ENCODE data around the gene NCBP3. TPM values are rescaled to one million over a fixed set of nuclear protein-coding genes. Genes with fewer than 3 reads are reported as not detected.

Gene NCBP3
- total RNA-seq, 2 donors from 2014 or later, result 23.4 to 34.2 TPM

DNA sequence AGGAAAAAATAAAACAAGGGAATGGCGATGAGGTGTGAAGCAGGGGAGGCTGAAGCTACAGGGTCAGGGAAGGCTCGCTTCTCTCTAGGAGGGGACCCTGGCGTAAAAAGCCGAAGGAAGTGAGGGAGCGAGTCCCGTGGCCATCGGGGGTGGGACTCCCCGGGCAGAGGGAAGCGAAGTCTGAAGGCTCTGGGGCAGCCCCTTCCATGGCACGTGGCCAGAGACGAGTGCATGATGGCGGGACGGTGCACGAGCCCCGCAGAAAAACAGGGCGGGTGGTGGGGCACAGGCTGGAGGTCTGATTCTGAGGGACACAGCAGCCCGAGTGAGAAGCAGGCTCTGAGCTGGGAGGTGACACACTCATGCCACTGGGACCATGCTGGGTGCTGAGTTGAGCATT lies 21.1 kb upstream of the NCBP3 start:
- 80 to 83% methylated on average over 17 of the region's 17 CpGs for WGBS, 2 donors
- intact Hi-C loops (cut with DNase I), result no loop called here
- no peak overlapping the region for H3K4me3 ChIP-seq

DNA sequence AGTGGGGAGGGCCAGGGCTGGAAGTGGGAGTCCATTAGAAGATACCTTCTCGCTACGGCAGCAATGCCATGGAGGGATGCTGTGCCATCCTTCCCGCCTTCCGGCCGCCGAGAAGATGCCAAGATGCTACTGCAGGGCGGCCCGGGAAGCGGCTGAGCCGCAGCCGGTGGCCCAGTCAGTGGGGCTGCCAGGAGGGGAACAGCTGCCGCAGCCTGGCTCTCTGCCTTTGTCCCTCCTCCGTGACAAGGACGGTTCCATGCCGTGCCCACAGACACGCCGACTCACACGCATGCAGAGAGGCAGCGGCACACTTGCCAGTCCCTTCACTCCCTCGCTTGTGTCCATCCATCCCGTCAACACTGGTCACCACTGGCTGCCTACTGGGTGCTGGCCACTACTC lies 20.2 kb upstream of the NCBP3 start:
- Histone ChIP-seq H3K4me1 (no peaks in the 10 kb centered on the region), H3K4me3 (no peak overlapping the region), H3K9me3 (no peaks in the 10 kb centered on the region), H3K27ac (no peak overlapping the region), H3K36me3 (replicated peaks in 1 of 2; ENCODE audit: insufficient read depth in 1 of 2, low read depth in 2 of 2) (no peaks in the 10 kb centered on the region), H3K27me3 (no peaks in the 10 kb centered on the region)
- TF ChIP-seq, protein P1, sequence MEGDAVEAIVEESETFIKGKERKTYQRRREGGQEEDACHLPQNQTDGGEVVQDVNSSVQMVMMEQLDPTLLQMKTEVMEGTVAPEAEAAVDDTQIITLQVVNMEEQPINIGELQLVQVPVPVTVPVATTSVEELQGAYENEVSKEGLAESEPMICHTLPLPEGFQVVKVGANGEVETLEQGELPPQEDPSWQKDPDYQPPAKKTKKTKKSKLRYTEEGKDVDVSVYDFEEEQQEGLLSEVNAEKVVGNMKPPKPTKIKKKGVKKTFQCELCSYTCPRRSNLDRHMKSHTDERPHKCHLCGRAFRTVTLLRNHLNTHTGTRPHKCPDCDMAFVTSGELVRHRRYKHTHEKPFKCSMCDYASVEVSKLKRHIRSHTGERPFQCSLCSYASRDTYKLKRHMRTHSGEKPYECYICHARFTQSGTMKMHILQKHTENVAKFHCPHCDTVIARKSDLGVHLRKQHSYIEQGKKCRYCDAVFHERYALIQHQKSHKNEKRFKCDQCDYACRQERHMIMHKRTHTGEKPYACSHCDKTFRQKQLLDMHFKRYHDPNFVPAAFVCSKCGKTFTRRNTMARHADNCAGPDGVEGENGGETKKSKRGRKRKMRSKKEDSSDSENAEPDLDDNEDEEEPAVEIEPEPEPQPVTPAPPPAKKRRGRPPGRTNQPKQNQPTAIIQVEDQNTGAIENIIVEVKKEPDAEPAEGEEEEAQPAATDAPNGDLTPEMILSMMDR (IDR thresholded peaks at IDR 0.05), result no peak
- intact Hi-C loops (cut with DNase I), result no loop called here
- no peak for ATAC-seq
- no peak for DNase-seq
- WGBS, 2 donors, result 90 to 91% methylated on average over 12 to 17 of the region's 21 CpGs

More for the DNA sequence above, 21.1 kb upstream of the NCBP3 start:
- TF ChIP-seq POLR2A (IDR thresholded peaks at IDR 0.05), result no peak
- TF ChIP-seq, protein P1 (IDR thresholded peaks at IDR 0.05), result no peak
- H3K27me3 ChIP-seq, result no peaks in the 10 kb centered on the region
- no peak overlapping the region for H3K27ac ChIP-seq
- no peaks in the 10 kb centered on the region for H3K9me3 ChIP-seq
- DNase-seq (no peak), ATAC-seq (no peak)
- H3K4me1 ChIP-seq, result no peaks in the 10 kb centered on the region
- peaks cover 0 to under 1% of the 10 kb centered on the region in 2 donors for H3K36me3 ChIP-seq (replicated peaks in 1 of 2; ENCODE audit: insufficient read depth in 1 of 2, low read depth in 2 of 2)

DNA sequence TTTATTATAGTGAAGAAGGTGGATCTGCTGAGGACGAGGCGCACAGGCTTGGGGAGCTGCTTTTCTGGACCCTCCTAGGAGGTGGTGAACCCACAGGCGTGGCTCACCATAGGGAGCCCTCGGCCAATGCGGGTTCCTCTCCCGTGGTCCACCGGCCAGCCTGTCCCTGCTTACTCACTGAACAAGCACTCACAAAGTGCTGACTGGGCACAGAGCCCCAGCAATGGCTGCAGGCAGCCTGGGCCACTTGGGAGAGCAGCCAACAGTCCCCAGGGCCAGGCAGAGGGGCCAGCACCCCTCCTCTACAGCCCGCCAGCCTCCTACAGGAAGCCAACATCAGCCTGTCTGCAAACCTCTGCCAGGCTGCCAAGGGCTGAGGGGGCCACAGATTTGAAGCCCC lies 19.1 kb upstream of the NCBP3 start:
- whole genome bisulfite sequencing, 2 donors, result 66% methylated on average over 8 of the region's 8 CpGs; no CpG with 5 or more reads in 1 of the 2 donors
- DNase-seq (peak in 3 of 4 donors; percentile 40 to 49 (median 43)), ATAC-seq (no peak)
- no peak overlapping the region for H3K4me3 ChIP-seq
- no peaks in the 10 kb centered on the region for H3K27me3 ChIP-seq
- H3K9me3 ChIP-seq, result no peaks in the 10 kb centered on the region
- H3K36me3 ChIP-seq (replicated peaks in 1 of 2; ENCODE audit: insufficient read depth in 1 of 2, low read depth in 2 of 2), result peaks cover 0 to 2% of the 10 kb centered on the region in 2 donors
- TF ChIP-seq, protein P1 (IDR thresholded peaks at IDR 0.05), result no peak
- TF ChIP-seq POLR2A (IDR thresholded peaks at IDR 0.05), result no peak
- no peaks in the 10 kb centered on the region for H3K4me1 ChIP-seq
- intact Hi-C loops (cut with DNase I), result no loop called here
- H3K27ac ChIP-seq, result no peak overlapping the region

DNA sequence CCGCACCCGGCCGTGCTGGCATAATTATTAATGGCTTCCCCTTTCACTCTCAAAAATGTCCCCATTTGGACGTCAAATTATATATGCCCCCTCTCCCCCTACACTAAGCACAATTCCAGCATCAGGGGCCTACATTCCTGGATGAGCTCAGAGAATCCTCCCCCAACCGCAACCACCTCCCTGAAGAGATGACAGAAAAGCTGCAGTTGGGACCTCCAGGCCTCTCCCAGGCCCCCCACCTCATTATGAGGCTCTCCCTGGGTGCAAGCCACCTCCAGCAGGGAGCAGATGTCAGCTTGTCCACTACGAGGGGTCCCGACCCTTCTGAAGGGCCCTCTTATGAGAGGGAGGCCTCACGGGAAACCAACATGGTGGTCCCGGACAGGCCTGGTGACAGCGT lies 18.5 kb upstream of the NCBP3 start:
- no peak for ATAC-seq
- Histone ChIP-seq H3K4me1 (no peaks in the 10 kb centered on the region), H3K36me3 (replicated peaks in 1 of 2; ENCODE audit: insufficient read depth in 1 of 2, low read depth in 2 of 2) (peaks cover 0 to 2% of the 10 kb centered on the region in 2 donors), H3K27me3 (no peaks in the 10 kb centered on the region), H3K4me3 (no peak overlapping the region), H3K27ac (no peak overlapping the region), H3K9me3 (no peaks in the 10 kb centered on the region)
- intact Hi-C loops (cut with DNase I), result no loop called here
- DNase-seq, result no peak
- no peak for TF ChIP-seq POLR2A (IDR thresholded peaks at IDR 0.05)
- TF ChIP-seq, protein P1 (IDR thresholded peaks at IDR 0.05), result no peak
- 92 to 94% methylated on average over 5 to 10 of the region's 10 CpGs for WGBS, 2 donors

Data from body of pancreas (tissue), 4 donors.